Right lobe of liver (tissue), 6 donors: ENCODE data around the gene ATF7IP. TPM values are rescaled to one million over a fixed set of nuclear protein-coding genes. Genes with fewer than 3 reads are reported as not detected.

Source experiments
- ATAC-seq, 4 donors: fragments of 200-7000 bp; cut with Tn5 transposase; one replicate each; pipeline ENCODE4 v1.9.1; 2020; ENCODE audit warnings: mild to moderate bottlenecking in 4 of 4, moderate library complexity in 4 of 4
- DNase-seq, 3 donors: peaks; one replicate each; pipeline ENCODE4 v3.0.0-alpha.2; 2020
- H3K27ac ChIP-seq, 3 donors: fragments of 200-600 bp; one replicate each; pipeline ENCODE4 v1.8.0; 2022
- H3K27me3 ChIP-seq, 2 donors: fragments of 200-600 bp; one replicate each; pipeline ENCODE4 v1.8.0; 2022
- H3K36me3 ChIP-seq, 4 donors: fragments of 200-600 bp; sonication (generic) in 1 of 4; one replicate each; pipeline versions ENCODE4 v1.5.1 to v1.8.0; 2017 to 2022; ENCODE audit warnings: control low read depth in 1 of 4
- H3K4me1 ChIP-seq, 4 donors: fragments of 200-600 bp; sonication (generic) in 1 of 4; one replicate each; pipeline versions ENCODE4 v1.5.1 to v1.8.0; 2017 to 2022; ENCODE audit warnings: control low read depth in 1 of 4
- H3K4me3 ChIP-seq, 3 donors: fragments of 200-600 bp; one replicate each; pipeline ENCODE4 v1.8.0; 2022
- H3K9me3 ChIP-seq, 4 donors: fragments of 200-600 bp; sonication (generic) in 1 of 4; one replicate each; pipeline versions ENCODE4 v1.5.1 to v1.8.0; 2017 to 2022; ENCODE audit warnings: control low read depth in 1 of 4
- CTCF ChIP-seq, 4 donors: fragments of 200-600 bp in 3 of 4; fragments of 450-650 bp in 1 of 4; IDR thresholded peaks; one replicate each; pipeline versions ENCODE4 v1.5.1 to v1.8.0; 2016 to 2022; ENCODE audit warnings: antibody characterized with exemption in 4 of 4, mild to moderate bottlenecking in 2 of 4
- POLR2A ChIP-seq: fragments of 450-650 bp; IDR thresholded peaks from one replicate; pipeline ENCODE4 v1.6.1; 2017; ENCODE audit warnings: antibody characterized with exemption, mild to moderate bottlenecking
- WGBS: methylation state at CpG from one replicate; pipeline ENCODE4 v1.1.6; 2018; ENCODE audit warnings: low coverage, low lambda C conversion rate; ENCODE audit not compliant: insufficient coverage; ENCODE audit errors: missing lambda C conversion rate; 5-methylcytosine and 5-hydroxymethylcytosine counted together
- intact Hi-C, 2 donors: fragments of 100-400 bp; cut with DNase I; formaldehyde crosslinking; loops; one replicate each; pipeline versions ENCODE4 v1.11.2 to v1.14.1; 2022
- total RNA-seq, 6 experiments: library from RNA; depleted of rRNA in 2 of 6; stranded (reverse); fragments of >200 nt in 2 of 6; fragmentation: NEBNext Ultra II Directional in 3 of 6; extraction: Animal tissue kit (Norgen Biotek cat#: 25700) in 3 of 6; gene quantifications; one replicate each; pipeline versions ENCODE4 v1.1.0 to v1.2.4, GENCODE V29; 2016 to 2023
- donor health status: DM: no; HTN: yes; CAD: no.
- donor health status: DM: no; HTN: no; CAD: no.
- donor health status: DM: no; HTN: no; CAD: no.
- donor health status: DM: no; HTN: yes; CAD: no.
- donor health status: DM: no; HTN: yes; CAD: no.

Gene ATF7IP
- total RNA-seq, 6 experiments from 2014 or later: 17.5 to 33.6 (median 27.4) TPM

- H3K27ac ChIP-seq: no peak overlapping the region
- intact Hi-C loops: no loop called here
- WGBS: 100% methylated on average over 1 of the region's 1 CpG
- H3K27me3 ChIP-seq: no peaks in the 10 kb centered on the region
- TF ChIP-seq POLR2A (no peak), CTCF (IDR thresholded peaks at IDR 0.05) (no peak)
- no peaks in the 10 kb centered on the region for H3K9me3 ChIP-seq
- DNase-seq: no peak
- peaks cover 0 to 19% (median 0%) of the 10 kb centered on the region in 4 donors for H3K4me1 ChIP-seq
- H3K4me3 ChIP-seq: no peak overlapping the region
- ATAC-seq: no peak
- peaks cover 0 to 9% (median 7%) of the 10 kb centered on the region in 4 donors for H3K36me3 ChIP-seq
Observed at GRCh38 chr12:14427929-14428328, 62.4 kb downstream of the ATF7IP start.

GRCh38 chr12:14430394-14430986, 65.0 kb downstream of the ATF7IP start:
- TF ChIP-seq POLR2A: no peak
- TF ChIP-seq CTCF (IDR thresholded peaks at IDR 0.05): no peak
- intact Hi-C loops: no loop called here
- ATAC-seq: no peak
- Histone ChIP-seq H3K27ac (no peak overlapping the region), H3K36me3 (peaks cover 0 to 4% (median 2%) of the 10 kb centered on the region in 4 donors), H3K27me3 (no peaks in the 10 kb centered on the region), H3K4me3 (no peak overlapping the region), H3K9me3 (no peaks in the 10 kb centered on the region), H3K4me1 (peaks cover 0 to 19% (median 0%) of the 10 kb centered on the region in 4 donors)
- 100% methylated on average over 2 of the region's 2 CpGs for WGBS
- DNase-seq: no peak

DNA sequence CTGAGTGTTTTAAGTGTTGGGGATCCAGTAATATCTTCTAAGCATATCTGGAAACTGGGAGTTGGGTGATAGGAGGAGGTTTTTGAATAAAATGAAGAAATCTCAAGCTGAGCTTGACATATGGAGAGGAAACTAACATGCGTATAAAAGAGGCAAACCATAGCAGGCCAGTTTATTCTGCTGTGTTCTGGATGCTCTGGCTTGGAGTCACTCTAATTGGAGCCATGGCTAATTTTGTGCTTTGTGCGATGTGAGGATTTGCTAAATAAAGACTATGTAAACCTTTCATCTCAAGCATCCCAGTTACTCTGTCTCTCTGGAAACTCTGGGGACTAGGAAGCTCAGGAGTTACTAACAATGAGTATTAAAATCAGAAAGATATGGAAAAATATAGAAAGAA, 66.5 kb downstream of the ATF7IP start:
- TF ChIP-seq CTCF (IDR thresholded peaks at IDR 0.05): no peak
- no peak for TF ChIP-seq POLR2A
- Histone ChIP-seq H3K9me3 (no peaks in the 10 kb centered on the region), H3K27me3 (no peaks in the 10 kb centered on the region), H3K4me3 (no peak overlapping the region), H3K27ac (no peak overlapping the region), H3K4me1 (peaks cover 0 to 17% (median 0%) of the 10 kb centered on the region in 4 donors), H3K36me3 (peaks cover 0 to 19% (median 6%) of the 10 kb centered on the region in 4 donors)
- 96% methylated on average over 2 of the region's 2 CpGs for WGBS
- no peak for ATAC-seq
- DNase-seq: no peak
- intact Hi-C loops: no loop called here

GRCh38 chr12:14435627-14436026, 70.1 kb downstream of the ATF7IP start:
- WGBS: 73% methylated on average over 1 of the region's 1 CpG
- TF ChIP-seq CTCF (IDR thresholded peaks at IDR 0.05) (no peak), POLR2A (no peak)

More at GRCh38 chr12:14435627-14436026, 70.1 kb downstream of the ATF7IP start:
- no peak overlapping the region for H3K27ac ChIP-seq
- H3K36me3 ChIP-seq: peaks cover 0 to 38% (median 9%) of the 10 kb centered on the region in 4 donors
- no peaks in the 10 kb centered on the region for H3K9me3 ChIP-seq
- no peak for DNase-seq
- H3K27me3 ChIP-seq: no peaks in the 10 kb centered on the region
- ATAC-seq: no peak
- peaks cover 0 to 6% (median 0%) of the 10 kb centered on the region in 4 donors for H3K4me1 ChIP-seq
- intact Hi-C loops: no loop called here
- no peak overlapping the region for H3K4me3 ChIP-seq
